Inflammatory macrophage treated with lipopolysaccharide for 4 hours (primary cell): Measurements from ENCODE around the gene BCL3.

Experiments
- DNase-seq: peaks from one replicate; pipeline ENCODE4 v3.0.0-alpha.2; 2020

BCL3 gene

GRCh38 chr19:44722131-44723121, 26.1 kb upstream of the BCL3 start:
- DNase-seq: peak; percentile 89

- peak; percentile 54 for DNase-seq
Observed at GRCh38 chr19:44723299-44723951, 25.1 kb upstream of the BCL3 start.

GRCh38 chr19:44723952-44724319, 24.6 kb upstream of the BCL3 start:
- peak; percentile 79 for DNase-seq

GRCh38 chr19:44725251-44725650, 23.3 kb upstream of the BCL3 start:
- DNase-seq: no peak

- DNase-seq: no peak
Observed at GRCh38 chr19:44725684-44726083, 22.8 kb upstream of the BCL3 start.

GRCh38 chr19:44726465-44726864, 22.0 kb upstream of the BCL3 start:
- DNase-seq: no peak

GRCh38 chr19:44728178-44728577, 20.3 kb upstream of the BCL3 start:
- no peak for DNase-seq

- DNase-seq: no peak
Observed at GRCh38 chr19:44729516-44730033, 18.9 kb upstream of the BCL3 start.

- no peak for DNase-seq
Observed at GRCh38 chr19:44731081-44731480, 17.4 kb upstream of the BCL3 start.

GRCh38 chr19:44731622-44732021, 16.9 kb upstream of the BCL3 start:
- DNase-seq: no peak

GRCh38 chr19:44732235-44733014, 16.1 kb upstream of the BCL3 start:
- no peak for DNase-seq

GRCh38 chr19:44734357-44734756, 14.2 kb upstream of the BCL3 start:
- no peak for DNase-seq

GRCh38 chr19:44735011-44735410, 13.5 kb upstream of the BCL3 start:
- no peak for DNase-seq

GRCh38 chr19:44737238-44738071, 11.1 kb upstream of the BCL3 start:
- DNase-seq: peak; percentile 73

GRCh38 chr19:44738136-44738535, 10.4 kb upstream of the BCL3 start:
- no peak for DNase-seq

- peak; percentile 94 for DNase-seq
Observed at GRCh38 chr19:44738603-44739558, 9.6 kb upstream of the BCL3 start.

- no peak for DNase-seq
Observed at GRCh38 chr19:44740351-44740824, 8.1 kb upstream of the BCL3 start.

- no peak for DNase-seq
Observed at GRCh38 chr19:44741258-44741731, 7.2 kb upstream of the BCL3 start.

- DNase-seq: peak; percentile 98
Observed at GRCh38 chr19:44741841-44742329, 6.6 kb upstream of the BCL3 start.

GRCh38 chr19:44742330-44743061, 6.0 kb upstream of the BCL3 start:
- DNase-seq: peak; percentile 51
